Endometrial microvascular endothelial cells (primary cell): ENCODE data around the gene ARHGEF16. TPM values are rescaled to one million over a fixed set of nuclear protein-coding genes. Genes with fewer than 3 reads are reported as not detected.

Experiments
- in situ Hi-C: cut with HindIII; loops from 2 replicates; pipeline ENCODE4 v1.10.0; 2017; ENCODE audit warnings: low sequenced_read_pairs, low pct_unique_long_range_greater_than_20kb; ENCODE audit errors: inconsistent ontology term
- total RNA-seq: library from RNA; depleted of rRNA; stranded (reverse); fragments of >200 nt; gene quantifications from one replicate; pipeline ENCODE4 v1.2.3, GENCODE V29; 2015; ENCODE audit errors: inconsistent ontology term

The ARHGEF16 gene
- total RNA-seq, 1 donor from 2014 or later = not detected

DNA sequence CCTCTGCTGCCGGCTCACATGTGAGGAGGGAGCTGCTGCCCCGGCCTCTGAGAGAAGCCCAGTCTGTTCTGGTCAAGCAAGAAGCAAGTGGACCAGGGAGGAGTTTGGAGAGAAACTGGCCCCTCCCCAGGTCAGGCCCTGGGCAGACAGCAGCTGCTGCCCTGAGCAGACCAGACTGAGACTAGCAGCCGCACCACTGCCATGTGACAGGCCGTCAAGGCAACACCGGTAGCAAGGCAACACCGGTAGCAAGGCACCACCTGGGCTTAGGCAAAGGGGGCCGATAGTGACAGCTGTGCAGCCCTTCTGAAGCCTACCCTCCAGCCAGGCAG is 50.3 kb downstream of the ARHGEF16 start:
- in situ Hi-C loops = no loop called here

DNA sequence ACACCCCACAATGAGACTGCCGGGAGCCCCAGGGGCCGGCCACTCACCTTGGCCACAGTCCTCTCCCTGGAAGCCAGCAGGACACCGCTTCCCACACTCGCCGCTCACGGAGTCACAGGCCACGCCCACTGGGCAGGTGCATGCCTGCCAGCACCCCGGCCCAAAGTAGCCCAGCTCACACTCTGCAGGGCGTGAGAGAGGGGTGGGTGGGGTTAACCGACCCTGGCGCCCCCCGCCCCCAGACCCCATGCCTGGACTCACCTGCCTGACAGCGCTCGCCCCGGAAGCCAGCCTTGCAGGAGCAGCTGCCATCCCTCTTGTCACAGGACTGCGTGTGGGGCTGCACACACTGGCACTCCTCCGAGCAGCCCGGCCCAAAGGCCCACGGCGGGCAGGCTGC is 50.7 kb downstream of the ARHGEF16 start:
- in situ Hi-C loops = no loop called here

DNA sequence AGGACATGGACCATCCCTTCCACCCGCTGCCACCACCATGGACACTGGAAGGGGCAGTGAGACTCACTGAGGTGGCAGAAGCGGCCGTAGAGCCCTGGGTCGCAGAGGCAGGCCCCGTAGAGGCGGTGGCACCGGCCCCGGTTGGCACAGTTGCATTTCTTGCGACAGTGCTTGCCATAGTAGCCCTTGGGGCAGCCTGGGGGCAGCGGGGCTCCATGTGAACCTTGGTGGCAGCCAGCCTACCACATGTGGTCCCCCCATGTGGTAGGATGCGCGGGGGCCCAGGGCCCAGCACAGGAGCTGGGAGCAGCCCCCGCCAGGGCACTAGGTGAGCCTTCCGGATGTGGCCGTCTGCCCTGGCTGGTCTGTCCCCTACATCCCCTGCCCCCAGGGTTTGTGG is 51.6 kb downstream of the ARHGEF16 start:
- in situ Hi-C loops = no loop called here

DNA sequence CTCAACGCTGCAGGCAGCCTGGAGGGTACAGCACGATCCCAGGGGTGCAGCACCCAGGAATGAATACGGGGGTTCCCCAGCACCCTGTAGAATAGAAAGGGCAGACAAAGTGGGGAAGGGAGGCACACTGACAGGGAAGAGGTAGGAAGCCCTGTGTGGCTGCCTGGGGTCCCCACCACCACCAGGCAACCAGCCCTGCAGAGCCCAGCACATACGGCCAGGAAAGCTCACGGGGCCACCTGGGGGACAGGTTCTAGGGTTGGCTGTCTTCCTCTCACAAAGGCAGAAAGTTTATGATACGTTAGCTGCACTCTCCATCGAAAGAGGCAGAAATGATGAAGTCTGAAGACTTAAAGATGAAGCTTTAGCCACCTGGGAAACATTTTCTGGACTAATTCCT is 52.5 kb downstream of the ARHGEF16 start:
- in situ Hi-C loops = no loop called here

DNA sequence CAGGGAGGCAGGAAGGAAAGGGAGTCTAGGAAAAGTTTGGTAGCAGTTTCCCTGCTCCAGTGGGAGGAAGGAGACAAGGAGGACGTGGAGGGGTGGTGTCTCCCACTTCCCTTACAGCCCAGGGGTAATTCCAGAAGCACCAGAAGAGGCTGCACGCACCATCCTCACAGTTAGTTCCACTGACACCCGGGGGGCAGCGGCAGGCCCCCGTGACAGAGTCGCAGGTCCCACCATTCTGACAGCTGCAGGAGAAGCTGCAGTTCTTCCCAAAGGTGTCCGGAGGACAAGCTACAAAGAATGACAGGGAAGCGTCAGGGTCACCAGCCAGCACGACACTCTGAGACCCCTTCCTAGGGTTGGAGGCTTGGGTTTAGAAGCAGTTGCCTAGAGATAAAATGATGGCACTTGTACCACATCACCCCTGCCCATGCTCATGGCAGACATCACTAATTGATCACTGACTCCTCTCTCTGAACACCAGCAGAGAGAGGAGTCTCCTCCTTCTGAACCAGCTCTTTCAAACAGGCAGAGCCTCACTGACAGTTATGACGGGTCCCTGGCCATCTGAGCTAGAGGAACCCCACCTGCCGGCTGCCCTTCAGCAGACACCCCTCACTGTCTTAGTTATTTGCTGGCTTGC is 53.3 kb downstream of the ARHGEF16 start:
- in situ Hi-C loops = no loop called here

DNA sequence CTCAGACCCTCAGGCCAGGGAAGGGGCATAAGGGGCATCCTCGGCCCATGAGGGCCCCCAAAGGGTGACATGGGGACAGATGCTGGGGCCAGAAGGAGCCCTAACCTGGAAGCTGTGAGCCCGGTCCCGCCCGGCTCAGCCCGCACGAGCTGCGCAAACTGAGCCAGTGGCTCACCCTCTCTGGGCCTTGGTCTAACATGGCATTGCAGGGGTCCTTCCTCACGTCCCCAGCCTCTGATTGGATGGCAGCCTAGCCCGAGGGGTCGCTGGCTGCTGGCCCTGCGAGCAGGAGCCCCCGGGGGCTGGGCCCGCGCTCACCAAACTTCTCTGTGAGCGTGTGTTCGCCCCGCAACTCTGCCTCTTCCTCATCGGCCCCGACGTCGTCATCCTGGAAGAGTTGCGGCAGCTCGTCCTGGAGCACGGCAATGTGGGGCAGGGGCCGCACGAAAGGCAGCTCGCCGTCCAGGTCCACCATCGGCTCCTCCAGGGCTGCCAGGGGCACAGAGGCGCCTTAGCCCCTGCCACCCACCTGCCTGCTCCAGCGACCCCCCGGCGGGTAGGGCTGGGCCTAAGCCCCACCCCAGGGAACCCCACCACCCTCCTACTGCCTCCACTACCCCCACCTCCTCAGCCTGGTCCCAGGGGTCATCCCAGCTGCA is 54.4 kb downstream of the ARHGEF16 start:
- in situ Hi-C loops = no loop called here

DNA sequence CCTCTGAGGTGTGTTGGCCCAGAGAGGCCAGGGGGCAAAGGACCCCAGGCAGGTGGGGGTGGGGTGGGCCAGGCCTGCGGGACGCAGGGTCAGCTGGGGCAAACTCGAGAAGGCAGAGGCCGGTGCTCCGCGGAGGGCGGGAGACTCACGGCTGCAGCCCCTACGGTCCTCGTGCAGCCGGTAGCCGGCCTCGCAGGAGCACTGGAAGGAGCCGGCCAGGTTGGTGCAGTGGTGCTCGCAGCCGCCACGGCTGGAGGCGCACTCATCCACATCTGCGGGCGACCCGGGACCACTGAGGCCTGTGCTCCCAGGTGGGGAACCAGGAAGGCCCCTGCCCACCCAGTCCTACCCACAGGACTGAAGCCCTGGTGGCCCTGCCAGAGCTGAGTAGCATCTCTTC is 55.3 kb downstream of the ARHGEF16 start:
- in situ Hi-C loops = no loop called here

DNA sequence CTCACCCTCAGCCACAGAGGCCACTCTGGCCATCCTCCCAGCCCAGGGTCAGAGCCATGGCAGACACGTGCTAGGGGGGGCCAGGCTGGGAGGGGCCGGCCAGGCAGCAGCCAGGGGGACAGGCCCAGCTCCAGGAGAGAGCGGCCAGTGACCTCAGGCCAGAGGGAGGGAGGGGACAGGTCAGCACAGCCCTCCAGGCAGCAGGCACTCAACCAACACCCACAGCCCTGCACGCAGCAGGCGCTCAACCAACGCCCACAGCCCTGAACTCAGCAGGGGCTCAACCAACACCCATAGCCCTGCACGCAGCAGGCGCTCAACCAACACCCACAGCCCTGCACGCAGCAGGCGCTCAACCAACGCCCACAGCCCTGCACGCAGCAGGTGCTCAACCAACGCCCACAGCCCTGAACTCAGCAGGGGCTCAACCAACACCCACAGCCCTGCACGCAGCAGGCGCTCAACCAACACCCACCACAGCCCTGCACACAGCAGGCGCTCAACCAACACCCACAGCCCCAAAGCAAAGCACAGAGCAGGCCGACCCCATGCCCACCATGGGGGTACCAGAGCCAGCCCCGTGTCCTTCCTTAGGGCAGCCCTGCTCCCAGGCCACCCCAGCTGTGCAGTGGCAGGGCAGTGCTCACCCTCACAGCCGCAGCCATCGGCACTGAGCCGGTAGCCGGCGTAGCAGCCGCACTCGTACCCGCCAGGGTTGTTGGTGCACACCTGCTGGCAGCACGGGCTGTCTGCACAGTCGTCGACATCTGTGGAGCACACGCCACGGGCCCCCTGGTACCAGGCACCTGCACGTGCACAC is 55.9 kb downstream of the ARHGEF16 start:
- in situ Hi-C loops = no loop called here

DNA sequence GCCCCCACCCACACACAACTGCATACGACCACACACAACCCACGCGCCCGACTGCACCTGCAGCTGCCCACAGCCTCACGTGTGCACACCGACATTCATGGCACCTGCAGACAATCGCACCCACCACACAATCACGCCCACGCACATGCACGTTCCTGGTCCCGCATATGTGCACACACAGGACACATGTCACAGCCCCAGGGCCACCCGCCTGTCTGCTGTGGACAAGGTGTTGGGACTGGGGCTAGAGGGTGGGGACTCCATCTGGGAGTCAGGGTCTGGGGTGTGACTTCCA is 56.4 kb downstream of the ARHGEF16 start:
- in situ Hi-C loops = no loop called here

DNA sequence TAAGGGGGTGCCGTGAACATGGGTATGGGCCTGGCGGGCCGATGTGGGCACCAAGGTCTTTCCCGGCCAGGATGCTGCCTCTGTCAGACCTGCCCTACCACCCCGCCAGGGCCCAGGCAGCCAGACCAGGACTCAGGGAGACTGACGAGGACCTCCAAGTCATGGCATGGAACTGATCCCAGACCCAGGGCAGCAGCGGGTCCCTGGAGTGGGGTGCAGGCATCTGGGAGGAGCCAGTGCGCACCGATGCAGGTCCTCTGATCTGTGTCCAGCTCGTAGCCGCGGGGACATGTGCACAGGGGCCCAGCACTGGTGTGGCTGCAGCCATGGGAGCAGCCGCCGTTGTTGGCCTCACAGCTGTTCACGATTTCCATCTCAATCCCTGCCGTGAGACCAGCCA is 56.8 kb downstream of the ARHGEF16 start:
- in situ Hi-C loops = no loop called here

DNA sequence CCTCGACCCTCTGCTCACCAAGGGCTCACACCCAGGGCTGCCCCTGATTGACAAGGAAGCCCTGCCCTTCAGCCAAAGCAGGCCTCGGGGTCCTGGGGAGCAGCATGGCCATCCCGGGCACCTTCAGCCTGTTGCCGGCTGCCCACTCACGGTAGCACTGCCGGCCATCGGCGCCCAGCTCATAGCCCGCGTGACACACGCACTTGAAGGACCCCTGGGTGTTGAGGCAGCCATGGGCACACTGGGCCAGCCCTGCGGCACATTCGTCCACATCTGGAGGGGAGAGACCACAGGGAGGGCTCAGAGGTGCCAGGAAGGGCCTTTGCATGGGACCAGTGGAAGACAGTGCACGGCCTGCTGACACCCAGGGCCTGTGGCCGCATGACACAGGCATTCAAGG is 57.4 kb downstream of the ARHGEF16 start:
- in situ Hi-C loops = no loop called here

DNA sequence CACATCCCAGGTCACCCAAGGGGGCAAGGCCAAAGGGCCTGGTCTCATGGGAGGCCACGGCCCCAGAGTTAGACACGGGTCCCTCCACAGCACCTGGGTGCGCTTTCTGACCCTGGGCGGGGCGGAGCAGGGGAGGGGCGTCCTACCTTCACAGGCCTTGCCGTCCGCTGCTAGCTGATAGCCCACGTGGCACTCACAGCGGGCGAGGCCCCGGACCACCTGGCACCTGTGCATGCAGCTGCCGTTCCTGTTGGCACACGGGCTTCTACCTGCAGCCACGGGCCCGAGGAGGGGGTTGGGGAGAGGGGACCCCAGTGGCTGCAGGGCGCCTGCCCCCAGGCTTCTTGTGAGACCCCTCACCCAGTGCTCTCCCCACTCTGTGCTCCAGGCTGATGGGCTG is 59.9 kb downstream of the ARHGEF16 start:
- in situ Hi-C loops = no loop called here

DNA sequence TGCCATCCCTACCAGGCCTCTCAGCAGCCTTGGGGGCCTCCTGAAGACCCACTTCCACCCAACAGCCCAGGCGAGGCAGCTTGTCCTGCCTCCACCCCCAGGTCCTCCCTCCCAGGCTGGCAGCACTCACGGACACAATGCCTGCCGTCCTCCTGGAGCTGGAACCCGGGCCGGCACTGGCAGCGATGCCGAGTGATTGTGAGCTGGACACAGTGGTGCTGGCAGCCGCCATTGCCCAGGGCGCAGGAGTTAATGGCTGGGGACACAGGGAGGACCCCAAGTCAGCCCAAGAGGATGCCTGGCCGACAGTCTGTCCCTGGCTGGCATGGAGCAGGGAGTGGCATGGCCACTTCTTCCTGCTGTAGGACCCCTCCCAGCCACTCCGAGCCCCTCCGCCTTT is 60.8 kb downstream of the ARHGEF16 start:
- in situ Hi-C loops = no loop called here

DNA sequence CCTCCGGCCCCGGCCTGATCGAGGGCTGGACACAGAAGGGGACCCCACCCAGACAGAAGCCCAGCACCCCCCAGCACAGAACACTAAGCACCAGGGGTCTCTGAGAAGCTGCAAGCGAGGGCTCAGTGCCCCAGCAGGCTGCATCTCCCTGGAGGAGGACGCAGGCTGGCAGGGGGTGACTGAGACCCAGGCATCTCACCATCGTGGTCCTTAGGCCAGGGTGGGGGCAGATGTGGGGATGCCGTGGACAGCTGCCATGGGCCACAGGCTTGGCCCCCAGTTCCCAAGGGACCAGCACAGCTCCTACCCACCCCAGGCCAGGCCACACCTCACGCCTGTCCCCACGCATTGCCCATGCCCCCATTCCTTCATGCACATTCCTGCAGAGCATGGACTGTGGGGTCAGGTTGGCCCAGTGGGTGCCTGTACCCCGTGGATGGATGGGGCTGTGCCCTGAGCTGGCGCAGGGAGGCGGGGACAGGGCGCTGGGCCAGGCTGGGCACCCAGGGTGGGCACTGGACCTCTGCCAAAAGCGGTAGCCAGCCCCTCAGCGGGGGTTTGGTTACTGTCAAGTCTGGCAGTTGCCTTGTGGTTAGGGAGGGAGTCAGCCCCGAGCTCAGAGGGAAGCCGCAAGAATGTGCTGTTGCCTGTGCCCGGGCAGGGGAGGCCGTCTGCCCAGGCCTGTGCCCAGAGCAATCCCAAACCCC is 61.5 kb downstream of the ARHGEF16 start:
- in situ Hi-C loops = no loop called here

DNA sequence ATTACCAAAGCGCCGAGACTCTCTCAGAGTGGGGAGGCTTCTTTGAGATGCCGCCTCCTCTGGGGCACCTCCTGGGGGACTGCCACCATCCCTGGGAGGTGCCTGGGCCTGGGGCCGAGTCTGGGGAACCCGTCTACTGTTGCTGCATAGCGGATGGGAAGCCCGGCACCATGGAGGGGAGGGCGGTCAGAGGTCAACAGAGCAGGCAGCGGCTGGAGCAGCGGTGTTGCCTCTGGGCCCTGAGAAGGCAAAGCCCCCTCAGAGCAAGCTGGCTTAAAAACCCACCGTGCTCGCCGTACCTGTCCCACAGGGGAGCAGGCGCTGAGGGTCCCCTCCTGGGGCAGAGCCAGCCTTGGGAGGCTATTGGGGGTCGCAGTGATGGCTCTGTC is 62.0 kb downstream of the ARHGEF16 start:
- in situ Hi-C loops = no loop called here

DNA sequence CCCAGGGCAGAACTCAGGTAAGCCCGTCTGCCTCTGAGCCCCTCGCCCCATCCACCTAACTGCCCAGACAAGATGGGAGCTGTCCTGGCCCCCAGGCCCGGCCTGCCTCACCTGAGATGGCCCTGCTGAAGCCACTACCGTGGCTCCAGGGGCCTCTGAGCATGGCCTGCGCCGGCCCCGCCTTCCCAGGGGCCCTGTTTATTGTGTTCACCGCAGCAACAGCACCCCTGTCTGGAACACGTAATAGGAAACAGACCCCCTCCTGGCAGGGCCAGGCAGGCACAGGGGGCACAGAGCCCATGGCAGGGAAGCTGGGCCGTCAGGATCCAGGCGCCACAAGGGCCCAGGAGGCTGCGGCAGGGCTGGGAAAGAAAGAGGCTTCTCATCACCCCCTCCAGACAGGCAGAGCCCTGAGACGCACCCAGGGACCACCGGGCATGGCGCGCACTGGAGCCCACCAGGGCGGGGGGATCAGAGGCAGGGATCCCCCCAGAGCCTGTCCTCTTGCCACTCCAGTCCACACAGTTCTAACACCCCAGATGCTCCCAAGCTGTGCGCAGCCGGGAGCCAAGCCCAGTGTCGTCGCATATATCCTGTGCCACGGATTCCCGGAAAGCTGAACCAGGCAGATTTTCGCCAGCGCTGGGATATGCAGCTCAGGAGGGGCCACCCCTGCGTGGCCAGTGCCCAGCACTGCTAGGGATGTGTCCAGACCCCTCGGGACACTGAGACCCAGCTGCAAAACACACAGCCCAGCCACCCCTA is 62.6 kb downstream of the ARHGEF16 start:
- in situ Hi-C loops = no loop called here

DNA sequence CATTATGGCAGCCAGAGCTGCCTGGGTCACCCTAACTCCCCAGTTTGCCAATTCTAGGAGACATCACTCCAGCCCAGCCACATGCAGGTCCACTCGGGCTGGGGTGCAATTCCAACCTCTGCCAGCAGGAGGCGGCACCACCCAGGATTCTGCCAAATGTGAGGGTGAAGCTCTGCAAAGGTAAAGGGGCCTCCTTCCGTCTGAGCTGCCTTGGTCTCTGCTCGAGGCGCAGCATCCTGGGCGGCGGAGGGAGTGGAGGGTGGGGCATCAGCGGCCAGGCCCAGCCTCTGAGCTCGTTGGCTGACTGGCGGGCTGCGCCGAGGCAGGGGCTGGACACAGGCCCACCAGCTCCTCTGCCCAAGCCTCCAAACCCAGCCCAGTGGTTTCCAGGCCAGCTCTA is 63.8 kb downstream of the ARHGEF16 start:
- in situ Hi-C loops = no loop called here

DNA sequence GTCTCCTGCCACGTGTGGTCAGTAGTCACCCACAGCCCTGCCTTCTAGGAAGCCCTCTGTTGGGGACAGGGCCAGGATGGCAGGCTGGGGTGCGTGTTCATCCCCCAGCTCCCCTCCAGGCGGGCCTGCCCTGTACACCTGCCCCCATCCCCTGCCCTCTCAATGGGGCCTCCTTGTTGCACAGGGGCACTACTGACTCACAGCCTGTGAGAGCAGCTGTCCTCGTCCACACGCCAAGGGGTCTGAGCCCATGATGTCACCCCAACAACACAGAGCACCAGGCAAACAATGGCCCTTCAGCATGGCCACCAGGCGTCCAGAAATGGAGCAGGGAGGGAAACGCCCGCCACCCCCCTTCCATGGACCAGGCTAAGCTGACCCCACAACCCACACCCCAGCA is 64.3 kb downstream of the ARHGEF16 start:
- in situ Hi-C loops = no loop called here

DNA sequence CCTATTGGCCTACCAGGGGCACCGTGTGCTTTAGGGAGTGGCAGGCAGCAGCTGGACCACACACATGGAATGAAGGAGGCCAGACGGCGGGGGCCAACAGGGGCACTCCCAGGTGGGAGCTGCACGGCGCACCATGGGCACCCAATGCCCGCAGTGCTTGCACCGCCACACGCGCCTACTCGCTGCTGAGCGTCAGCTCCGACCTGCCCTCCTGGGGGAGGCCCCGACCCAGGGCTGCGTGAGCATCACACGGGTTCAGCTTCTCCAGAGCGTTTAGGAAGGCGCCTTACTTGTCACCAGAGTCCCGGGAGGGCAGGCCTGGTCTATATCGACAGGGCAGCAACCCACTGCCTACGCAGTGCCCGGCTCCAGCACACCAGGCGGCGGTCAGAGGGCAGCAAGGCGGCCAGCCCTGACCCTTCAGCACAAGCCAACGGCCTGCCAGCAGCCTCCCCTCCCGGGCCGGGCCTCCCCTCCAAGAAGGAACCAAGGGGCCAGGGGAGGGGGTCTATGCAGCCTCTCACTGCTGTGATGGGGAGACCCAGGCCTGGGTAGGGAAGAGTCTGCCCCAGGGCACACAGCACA is 64.9 kb downstream of the ARHGEF16 start:
- in situ Hi-C loops = no loop called here
